ENCODE data around the gene SAMSN1. TPM values are rescaled to one million over a fixed set of nuclear protein-coding genes. Genes with fewer than 3 reads are reported as not detected.

The SAMSN1 gene
- total RNA-seq, 2 experiments from 2014 or later = 58.9 to 126 TPM

DNA sequence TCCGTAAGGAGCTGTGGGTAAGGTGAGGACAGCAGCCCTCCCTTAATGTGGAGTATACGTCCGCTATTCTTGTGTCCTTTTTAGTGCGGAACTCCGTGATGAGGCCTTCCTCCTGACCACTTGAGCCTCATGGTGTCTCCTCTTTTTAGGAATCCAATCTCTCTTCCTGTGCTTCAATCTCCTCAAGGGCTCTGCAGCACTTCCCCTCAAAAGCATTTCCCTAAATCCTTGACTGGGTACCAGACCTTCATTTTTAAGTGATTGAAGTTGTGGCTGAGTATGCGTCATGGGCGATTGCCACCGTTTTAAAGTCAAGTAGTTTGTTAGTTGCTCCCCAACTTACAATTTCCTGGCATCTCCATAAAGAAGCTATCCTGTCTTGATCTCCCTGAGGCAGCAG, 62.8 kb downstream of the SAMSN1 start:
- Mint-ChIP-seq H3K4me3 (no peak overlapping the region), H3K4me1 (peaks cover 41% of the 10 kb centered on the region), H3K36me3 (peaks cover 44% of the 10 kb centered on the region), H3K27me3 (no peaks in the 10 kb centered on the region), H3K27ac (peak overlapping the region; percentile 66), H3K9me3 (ENCODE audit: low read depth) (peaks cover 8% of the 10 kb centered on the region)
- DNase-seq = no peak
- no peak for ATAC-seq
- CTCF ChIA-PET = interaction anchor here (1.4 kb wide), 1 partner anchor 53 kb away, joined by 3 read pairs; no protein-coding TSS in a partner anchor

DNA sequence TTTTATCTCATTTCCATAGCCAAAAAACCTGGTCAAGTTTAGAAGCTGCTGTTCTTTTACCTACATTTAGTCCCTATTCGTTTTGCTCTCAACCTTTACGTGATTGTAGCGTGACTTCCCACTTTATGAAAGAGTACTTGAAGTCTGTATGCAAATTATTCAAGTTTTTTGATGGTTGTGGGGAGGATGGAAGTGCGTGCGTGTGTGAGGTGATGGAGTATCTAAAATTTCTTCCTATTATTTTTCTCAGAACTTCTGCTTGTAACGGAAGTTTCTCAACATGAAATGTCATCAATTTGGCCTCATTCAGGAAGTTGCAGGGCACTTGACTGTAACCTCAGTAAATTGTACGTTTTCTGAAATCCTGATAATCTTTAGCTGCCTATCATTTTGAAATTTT, 64.0 kb downstream of the SAMSN1 start:
- Mint-ChIP-seq H3K9me3 (ENCODE audit: low read depth) (peaks cover 8% of the 10 kb centered on the region), H3K4me3 (peak overlapping the region; percentile 11), H3K27ac (peak overlapping the region; percentile 82), H3K27me3 (no peaks in the 10 kb centered on the region), H3K4me1 (peaks cover 30% of the 10 kb centered on the region), H3K36me3 (peaks cover 35% of the 10 kb centered on the region)
- CTCF ChIA-PET = no interaction called here
- ATAC-seq = peak; percentile 76
- peak; percentile 45 for DNase-seq

DNA sequence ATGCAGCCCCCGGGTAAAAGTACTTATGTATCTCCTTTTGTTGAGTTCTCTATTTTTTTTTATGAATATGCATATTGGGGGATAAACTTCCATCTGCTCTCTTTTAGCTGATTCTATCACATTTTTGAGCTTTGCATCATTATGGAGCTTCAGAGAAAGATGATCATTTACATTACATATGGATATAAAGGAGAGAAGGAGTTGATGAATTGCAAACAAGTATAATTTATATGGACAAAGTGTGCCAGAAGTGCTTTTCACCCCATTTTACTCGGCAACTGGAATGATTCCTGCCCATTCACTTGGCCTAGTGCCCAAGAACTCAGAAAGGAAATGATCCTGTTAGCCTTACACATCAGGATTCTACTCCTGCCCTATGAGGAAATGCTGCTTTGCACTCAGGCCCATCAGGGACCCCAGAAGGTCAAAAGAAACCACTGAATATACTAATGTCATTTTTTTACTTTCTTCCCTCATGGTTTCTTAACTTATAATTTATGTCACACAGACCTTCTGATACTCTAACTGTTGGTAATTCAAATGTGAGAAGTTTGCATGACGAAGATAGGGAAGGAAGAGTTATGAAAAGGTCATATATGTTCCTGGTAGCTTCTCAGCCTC, 65.6 kb downstream of the SAMSN1 start:
- CTCF ChIA-PET = no interaction called here
- Mint-ChIP-seq H3K4me3 (no peak overlapping the region), H3K27me3 (no peaks in the 10 kb centered on the region), H3K36me3 (peaks cover 26% of the 10 kb centered on the region), H3K9me3 (ENCODE audit: low read depth) (peaks cover 8% of the 10 kb centered on the region), H3K4me1 (peaks cover 27% of the 10 kb centered on the region), H3K27ac (no peak overlapping the region)
- no peak for DNase-seq
- no peak for ATAC-seq

DNA sequence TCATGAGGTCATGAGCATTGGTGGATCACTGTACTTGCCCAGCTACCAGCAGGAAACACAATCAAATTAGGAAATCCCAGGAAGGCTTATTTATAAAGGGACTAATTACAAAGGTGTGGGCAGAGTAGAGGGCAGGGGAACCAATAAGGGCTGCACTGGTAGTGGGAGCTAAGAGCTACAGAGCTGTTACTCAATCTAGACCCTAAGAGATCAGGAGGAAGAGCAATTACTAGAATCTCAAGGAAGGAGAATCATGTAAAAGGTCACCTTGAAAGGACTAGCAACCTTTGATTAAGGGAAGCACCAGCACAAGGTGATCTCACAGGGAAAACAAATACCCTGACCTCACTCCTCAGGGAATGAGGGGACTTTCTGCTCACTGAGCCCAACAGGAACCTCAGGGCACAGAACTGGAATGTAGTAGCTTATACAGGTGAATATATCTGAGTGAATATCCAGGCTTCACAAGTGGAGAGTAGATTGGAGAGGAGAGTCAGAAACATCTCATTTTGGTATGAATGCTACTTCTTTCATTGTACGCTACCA, 66.8 kb downstream of the SAMSN1 start:
- CTCF ChIA-PET = no interaction called here
- H3K27me3 Mint-ChIP-seq = no peaks in the 10 kb centered on the region
- ATAC-seq (no peak), DNase-seq (no peak)
- peaks cover 22% of the 10 kb centered on the region for H3K4me1 Mint-ChIP-seq
- peaks cover 8% of the 10 kb centered on the region for H3K9me3 Mint-ChIP-seq (ENCODE audit: low read depth)
- no peak overlapping the region for H3K27ac Mint-ChIP-seq
- H3K36me3 Mint-ChIP-seq = peaks cover 19% of the 10 kb centered on the region
- no peak overlapping the region for H3K4me3 Mint-ChIP-seq

DNA sequence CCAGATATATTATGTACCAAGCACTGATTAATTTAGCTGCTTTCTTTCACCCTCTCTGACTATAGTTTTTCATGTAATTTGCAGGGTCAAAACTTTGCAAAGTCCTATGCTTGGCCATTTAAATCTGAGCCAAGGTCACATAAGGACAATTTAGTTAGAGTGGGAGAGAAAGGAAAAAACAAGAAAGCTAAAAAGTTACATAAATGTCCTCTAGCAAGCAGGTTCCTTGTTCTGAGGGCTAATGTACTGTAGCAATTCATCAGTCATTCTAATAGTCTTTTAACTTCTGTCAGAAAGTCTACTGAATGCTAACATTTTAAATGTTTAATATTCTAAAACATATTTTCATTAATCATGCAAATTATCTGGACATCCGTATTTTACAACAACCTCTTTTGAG, 68.3 kb downstream of the SAMSN1 start:
- H3K27me3 Mint-ChIP-seq = no peaks in the 10 kb centered on the region
- DNase-seq (no peak), ATAC-seq (no peak)
- no peak overlapping the region for H3K27ac Mint-ChIP-seq
- peaks cover 6% of the 10 kb centered on the region for H3K36me3 Mint-ChIP-seq
- CTCF ChIA-PET = no interaction called here
- peaks cover 11% of the 10 kb centered on the region for H3K4me1 Mint-ChIP-seq
- no peak overlapping the region for H3K4me3 Mint-ChIP-seq
- no peaks in the 10 kb centered on the region for H3K9me3 Mint-ChIP-seq (ENCODE audit: low read depth)

DNA sequence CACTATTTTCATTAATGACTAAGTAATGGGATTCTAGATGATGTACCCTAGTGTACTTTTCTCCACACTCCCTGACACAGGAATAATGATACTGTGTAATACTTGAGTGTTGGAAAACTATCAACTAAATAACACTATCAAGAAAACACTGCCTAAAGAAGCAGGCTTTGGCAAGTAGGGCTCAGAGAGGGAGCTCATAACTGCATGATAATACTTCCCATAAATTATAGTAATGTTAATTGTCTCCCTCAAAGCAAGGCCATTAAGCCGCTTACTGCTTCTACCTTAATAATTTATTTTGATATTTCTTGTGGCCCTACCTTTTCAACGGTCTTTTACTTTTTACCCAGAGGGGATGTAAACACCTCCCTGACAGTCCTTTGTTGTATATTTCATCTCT, 69.0 kb downstream of the SAMSN1 start:
- CTCF ChIA-PET = no interaction called here
- H3K36me3 Mint-ChIP-seq = peaks cover 3% of the 10 kb centered on the region

DNA sequence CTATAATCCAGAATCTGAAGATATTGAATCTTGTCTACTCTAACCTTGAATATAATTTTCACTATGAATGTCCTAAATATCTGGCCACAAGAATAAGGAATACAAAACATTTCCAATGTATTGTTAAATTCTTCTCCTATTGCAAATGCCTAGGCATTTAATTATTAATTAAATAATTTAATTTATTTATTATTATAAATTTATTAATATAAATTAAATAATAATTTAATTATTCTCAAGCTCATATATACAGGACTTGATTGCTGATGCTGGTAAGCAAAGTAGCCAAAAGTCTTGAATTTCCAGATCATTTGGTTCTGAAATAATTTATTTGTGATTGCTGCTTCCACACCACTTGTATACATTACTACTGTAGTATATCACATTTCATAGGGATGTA, 71.1 kb downstream of the SAMSN1 start:
- H3K27ac Mint-ChIP-seq = no peak overlapping the region
- no peaks in the 10 kb centered on the region for H3K36me3 Mint-ChIP-seq
- no peak for DNase-seq
- H3K4me3 Mint-ChIP-seq = no peak overlapping the region
- no peaks in the 10 kb centered on the region for H3K4me1 Mint-ChIP-seq
- H3K27me3 Mint-ChIP-seq = no peaks in the 10 kb centered on the region
- ATAC-seq = no peak
- no peaks in the 10 kb centered on the region for H3K9me3 Mint-ChIP-seq (ENCODE audit: low read depth)
- CTCF ChIA-PET = no interaction called here

More for the DNA sequence above, 69.0 kb downstream of the SAMSN1 start:
- peaks cover 6% of the 10 kb centered on the region for H3K4me1 Mint-ChIP-seq
- ATAC-seq = no peak
- H3K4me3 Mint-ChIP-seq = no peak overlapping the region
- H3K27ac Mint-ChIP-seq = no peak overlapping the region
- no peaks in the 10 kb centered on the region for H3K27me3 Mint-ChIP-seq
- DNase-seq = no peak
- H3K9me3 Mint-ChIP-seq (ENCODE audit: low read depth) = no peaks in the 10 kb centered on the region

DNA sequence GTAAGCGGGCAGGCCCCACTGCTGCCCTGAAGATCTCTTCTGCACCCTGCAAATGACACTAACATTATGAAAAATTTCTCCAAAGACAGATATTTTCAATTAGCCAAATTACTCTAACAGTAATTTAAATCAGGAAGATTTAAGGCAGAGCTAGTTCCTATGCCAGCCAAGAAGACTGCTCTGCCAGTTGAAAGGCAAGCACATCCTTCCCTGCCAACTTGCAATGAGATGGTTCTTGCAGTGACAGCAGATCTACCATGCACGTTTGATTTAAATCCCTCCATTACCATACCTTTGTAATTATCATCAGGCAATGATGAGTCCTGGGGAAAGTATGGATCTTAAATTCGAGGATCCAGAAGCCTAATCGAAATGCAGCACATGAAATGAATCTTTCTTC, 76.5 kb downstream of the SAMSN1 start:
- H3K36me3 Mint-ChIP-seq = peaks cover 2% of the 10 kb centered on the region
- CTCF ChIA-PET = interaction anchor here (1.4 kb wide), 1 partner anchor 10 kb away, joined by 3 read pairs; no protein-coding TSS in a partner anchor
- H3K27ac Mint-ChIP-seq = no peak overlapping the region
- no peaks in the 10 kb centered on the region for H3K4me1 Mint-ChIP-seq
- ATAC-seq (no peak), DNase-seq (no peak)
- H3K27me3 Mint-ChIP-seq = no peaks in the 10 kb centered on the region
- H3K9me3 Mint-ChIP-seq (ENCODE audit: low read depth) = no peaks in the 10 kb centered on the region
- no peak overlapping the region for H3K4me3 Mint-ChIP-seq

DNA sequence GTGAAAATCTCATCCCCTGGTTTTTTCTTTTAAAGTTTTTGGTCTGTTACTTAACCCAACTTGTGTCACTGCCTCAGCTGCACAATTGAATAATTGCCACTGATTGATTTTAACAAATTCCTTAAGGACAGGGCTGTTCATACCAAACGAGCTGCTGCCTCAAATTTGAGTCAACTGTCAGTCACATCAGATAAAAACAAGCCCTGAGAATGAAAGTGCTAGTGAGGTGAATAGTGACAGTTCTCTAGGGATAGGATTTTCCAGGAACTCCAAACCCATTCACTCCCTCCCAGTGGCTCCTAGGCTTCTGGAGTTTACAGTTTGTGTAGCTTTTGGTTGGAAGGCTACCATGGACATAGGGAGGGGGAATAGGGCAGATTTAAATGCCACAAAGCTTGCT, 79.4 kb downstream of the SAMSN1 start:
- H3K27me3 Mint-ChIP-seq = no peaks in the 10 kb centered on the region
- CTCF ChIA-PET = interaction anchor here (1.4 kb wide), 1 partner anchor 18 kb away, joined by 3 read pairs; no protein-coding TSS in a partner anchor
- H3K9me3 Mint-ChIP-seq (ENCODE audit: low read depth) = no peaks in the 10 kb centered on the region
- ATAC-seq (no peak), DNase-seq (no peak)
- H3K4me1 Mint-ChIP-seq = no peaks in the 10 kb centered on the region
- H3K4me3 Mint-ChIP-seq = no peak overlapping the region
- peaks cover 2% of the 10 kb centered on the region for H3K36me3 Mint-ChIP-seq
- H3K27ac Mint-ChIP-seq = no peak overlapping the region

DNA sequence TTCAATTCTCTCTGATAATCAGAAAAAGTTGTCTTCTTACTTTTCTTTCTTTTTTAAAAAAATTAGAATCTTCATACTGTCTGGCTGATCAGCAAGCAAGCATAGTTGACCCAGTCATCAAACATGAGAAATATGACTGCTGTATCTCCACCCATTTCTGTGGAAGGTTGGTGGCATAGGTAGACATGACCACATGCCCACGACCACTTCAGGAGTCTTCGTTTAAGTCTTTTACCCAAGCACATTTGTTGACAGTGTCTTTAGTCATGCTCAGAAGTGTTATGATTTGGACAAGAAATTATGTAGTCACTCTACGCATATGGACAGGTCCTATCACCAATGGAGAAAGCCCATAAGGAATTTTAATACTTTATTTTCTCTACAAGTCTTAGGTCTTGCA, 88.4 kb downstream of the SAMSN1 start:
- no peak overlapping the region for H3K27ac Mint-ChIP-seq
- no peak for ATAC-seq
- CTCF ChIA-PET = no interaction called here

DNA sequence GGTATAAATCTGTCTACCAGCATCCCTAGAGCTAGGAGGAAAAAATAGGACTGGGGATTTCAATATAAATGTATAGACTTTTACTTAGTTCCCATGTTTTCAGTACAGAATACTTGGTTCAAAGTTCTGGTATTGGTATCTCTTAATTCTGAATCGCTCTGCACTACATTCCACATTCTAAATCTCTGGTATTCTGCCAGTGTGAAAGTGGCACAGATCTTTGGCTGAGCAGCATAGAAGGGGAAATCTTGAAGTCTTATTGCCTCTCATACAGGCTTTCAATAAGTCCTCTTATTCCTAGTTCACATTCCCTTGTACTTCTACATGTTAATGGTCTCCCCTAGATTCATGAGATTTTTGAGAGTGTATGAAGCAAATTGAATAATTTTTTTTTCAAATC, 89.2 kb downstream of the SAMSN1 start:
- CTCF ChIA-PET = no interaction called here
- DNase-seq (no peak), ATAC-seq (no peak)
- H3K27me3 Mint-ChIP-seq = no peaks in the 10 kb centered on the region
- H3K4me3 Mint-ChIP-seq = no peak overlapping the region
- H3K4me1 Mint-ChIP-seq = peaks cover 36% of the 10 kb centered on the region
- peaks cover 9% of the 10 kb centered on the region for H3K36me3 Mint-ChIP-seq
- no peak overlapping the region for H3K27ac Mint-ChIP-seq
- no peaks in the 10 kb centered on the region for H3K9me3 Mint-ChIP-seq (ENCODE audit: low read depth)

More for the DNA sequence above, 88.4 kb downstream of the SAMSN1 start:
- no peak for DNase-seq
- no peaks in the 10 kb centered on the region for H3K9me3 Mint-ChIP-seq (ENCODE audit: low read depth)
- peaks cover 29% of the 10 kb centered on the region for H3K4me1 Mint-ChIP-seq
- peaks cover 9% of the 10 kb centered on the region for H3K36me3 Mint-ChIP-seq
- H3K27me3 Mint-ChIP-seq = no peaks in the 10 kb centered on the region
- no peak overlapping the region for H3K4me3 Mint-ChIP-seq

DNA sequence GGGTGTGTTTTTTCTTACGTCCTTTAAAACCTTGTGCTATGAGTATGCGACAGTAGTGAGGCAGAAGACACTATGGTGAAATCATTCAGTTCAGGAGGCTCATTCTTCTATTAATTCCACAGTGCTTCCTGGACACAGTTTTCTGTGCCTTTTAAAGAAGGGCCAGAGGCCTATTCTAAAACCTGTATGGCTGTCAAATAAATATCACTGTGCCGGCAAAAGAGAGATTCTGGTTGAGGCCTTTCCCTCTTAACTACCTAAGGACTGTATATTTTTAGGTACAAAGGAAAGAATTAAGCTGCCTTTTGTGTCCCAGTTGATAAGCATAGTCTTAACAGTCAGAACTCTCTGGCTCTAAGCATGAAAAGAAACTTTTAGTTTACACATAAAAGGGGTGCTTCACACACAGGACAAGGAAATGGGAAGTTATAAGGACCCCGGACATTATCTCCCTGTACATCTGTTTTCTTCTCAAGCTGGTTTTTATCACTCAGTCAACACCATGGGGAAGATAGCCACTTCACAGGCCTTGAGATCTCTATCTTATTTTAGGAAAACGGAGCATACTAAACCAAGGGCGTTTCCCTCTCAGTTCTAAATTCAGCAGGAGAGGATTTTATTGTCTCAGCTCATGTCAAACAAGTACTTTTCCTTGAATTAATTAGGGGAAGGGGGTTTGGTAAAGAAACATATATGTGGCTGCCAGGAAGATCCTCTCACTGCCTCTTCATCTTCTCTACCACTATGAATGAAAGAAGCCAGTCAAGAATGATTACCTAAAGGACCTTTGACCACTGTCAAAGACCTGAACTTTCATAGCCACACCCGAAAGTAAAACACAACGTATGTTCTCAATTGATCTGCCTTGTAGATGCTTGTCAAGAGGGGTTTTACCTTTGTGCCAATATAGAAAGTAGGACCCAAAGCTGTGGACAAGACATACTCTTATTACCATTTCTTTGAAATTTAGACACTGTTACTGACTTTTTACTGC, 91.8 kb downstream of the SAMSN1 start:
- H3K27ac Mint-ChIP-seq = peak overlapping the region; percentile 80
- H3K27me3 Mint-ChIP-seq = no peaks in the 10 kb centered on the region
- DNase-seq (no peak), ATAC-seq (peak; percentile 31)
- CTCF ChIA-PET = interaction anchor here (1.4 to 2.3 kb wide), 2 partner anchors 10 to 282 kb away, joined by 5 to 9 read pairs; no protein-coding TSS in a partner anchor
- peaks cover 12% of the 10 kb centered on the region for H3K36me3 Mint-ChIP-seq
- H3K9me3 Mint-ChIP-seq (ENCODE audit: low read depth) = no peaks in the 10 kb centered on the region
- H3K4me1 Mint-ChIP-seq = peaks cover 43% of the 10 kb centered on the region
- no peak overlapping the region for H3K4me3 Mint-ChIP-seq

DNA sequence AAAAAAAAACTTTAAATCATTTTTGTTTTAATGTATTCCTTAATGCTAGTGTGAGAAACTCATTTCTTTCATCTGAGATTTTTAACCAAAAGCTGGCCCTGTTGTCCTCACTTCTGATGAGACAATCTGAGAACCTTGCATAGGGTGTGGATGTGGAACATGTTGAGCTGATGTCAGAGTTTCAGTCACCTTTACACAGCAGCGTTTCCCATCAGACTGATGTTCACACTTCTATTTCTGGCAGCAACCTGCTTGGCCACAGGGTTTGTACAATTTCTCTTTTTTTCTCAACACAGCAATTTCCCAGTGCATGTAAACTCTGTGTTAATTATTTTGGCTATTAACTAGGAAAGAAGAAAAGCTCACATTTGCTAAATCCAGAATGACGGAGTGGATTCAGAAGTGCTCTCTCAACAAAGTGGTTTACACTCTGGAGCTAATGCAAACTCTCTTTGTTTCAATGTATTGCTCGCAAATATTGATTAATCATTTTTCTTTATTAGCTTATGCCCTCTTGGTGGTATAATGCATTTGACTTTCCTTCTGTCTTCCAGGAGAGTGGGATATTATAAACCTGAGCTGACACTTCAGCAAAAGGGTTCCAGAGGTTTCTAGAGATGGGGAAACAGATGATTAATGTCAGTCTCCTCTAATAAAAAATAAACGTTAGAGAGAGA, 92.6 kb downstream of the SAMSN1 start:
- CTCF ChIA-PET = interaction anchor here (1.2 to 2.3 kb wide), 4 partner anchors 11 to 284 kb away, joined by 5 to 10 read pairs (median 7); no protein-coding TSS in a partner anchor
- DNase-seq (peak; percentile 56), ATAC-seq (peak; percentile 93)
- Mint-ChIP-seq H3K27me3 (no peaks in the 10 kb centered on the region), H3K9me3 (ENCODE audit: low read depth) (no peaks in the 10 kb centered on the region), H3K4me1 (peaks cover 46% of the 10 kb centered on the region), H3K36me3 (peaks cover 12% of the 10 kb centered on the region), H3K27ac (peak overlapping the region; percentile 80), H3K4me3 (no peak overlapping the region)
